Esophagus muscularis mucosa (tissue), 4 donors: ENCODE measurements around the gene SNRNP35.

Experiments
- EP300 ChIP-seq: sonication (generic); formaldehyde crosslinking; IDR thresholded peaks from one replicate; pipeline ENCODE4 v1.6.1; 2017; ENCODE audit warnings: antibody characterized with exemption
- POLR2A ChIP-seq: fragments of 450-650 bp; IDR thresholded peaks from one replicate; pipeline ENCODE4 v1.6.1; 2017; ENCODE audit warnings: antibody characterized with exemption, moderate library complexity, mild to moderate bottlenecking, low read depth
- POLR2AphosphoS5 ChIP-seq, 2 donors: sonication (generic); formaldehyde crosslinking; IDR thresholded peaks; one replicate each; pipeline ENCODE4 v1.6.1; 2017; ENCODE audit warnings: antibody characterized with exemption in 2 of 2
- TF ChIP-seq, protein P1 (sequence below), 3 experiments: fragments of 200-600 bp in 2 of 3; fragments of 450-650 bp in 1 of 3; sonication (generic) in 2 of 3; IDR thresholded peaks; one replicate each; pipeline ENCODE4 v1.5.1; 2017 to 2019; ENCODE audit warnings: antibody characterized with exemption in 3 of 3, mild to moderate bottlenecking in 2 of 3, moderate library complexity in 1 of 3

DNA sequence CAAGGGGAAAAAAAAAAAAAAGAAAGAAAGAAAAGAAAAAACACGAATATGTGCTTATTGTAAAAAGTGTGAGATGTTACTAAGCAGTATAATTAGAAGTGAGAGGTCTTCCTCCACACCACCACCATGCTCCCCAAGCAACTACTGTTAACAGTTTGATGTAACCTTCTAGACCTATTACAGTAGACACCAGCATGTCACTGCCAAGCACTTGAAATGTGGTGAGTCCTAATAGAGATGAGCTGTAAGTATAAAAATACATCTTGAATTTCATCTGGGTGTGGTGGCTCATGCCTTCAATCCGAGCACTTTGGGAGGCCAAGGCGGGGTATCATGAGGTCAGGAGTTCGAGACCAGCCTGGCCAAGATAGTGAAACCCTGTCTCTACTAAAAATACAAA is 8.1 kb upstream of the SNRNP35 start:
- TF ChIP-seq, protein P1, sequence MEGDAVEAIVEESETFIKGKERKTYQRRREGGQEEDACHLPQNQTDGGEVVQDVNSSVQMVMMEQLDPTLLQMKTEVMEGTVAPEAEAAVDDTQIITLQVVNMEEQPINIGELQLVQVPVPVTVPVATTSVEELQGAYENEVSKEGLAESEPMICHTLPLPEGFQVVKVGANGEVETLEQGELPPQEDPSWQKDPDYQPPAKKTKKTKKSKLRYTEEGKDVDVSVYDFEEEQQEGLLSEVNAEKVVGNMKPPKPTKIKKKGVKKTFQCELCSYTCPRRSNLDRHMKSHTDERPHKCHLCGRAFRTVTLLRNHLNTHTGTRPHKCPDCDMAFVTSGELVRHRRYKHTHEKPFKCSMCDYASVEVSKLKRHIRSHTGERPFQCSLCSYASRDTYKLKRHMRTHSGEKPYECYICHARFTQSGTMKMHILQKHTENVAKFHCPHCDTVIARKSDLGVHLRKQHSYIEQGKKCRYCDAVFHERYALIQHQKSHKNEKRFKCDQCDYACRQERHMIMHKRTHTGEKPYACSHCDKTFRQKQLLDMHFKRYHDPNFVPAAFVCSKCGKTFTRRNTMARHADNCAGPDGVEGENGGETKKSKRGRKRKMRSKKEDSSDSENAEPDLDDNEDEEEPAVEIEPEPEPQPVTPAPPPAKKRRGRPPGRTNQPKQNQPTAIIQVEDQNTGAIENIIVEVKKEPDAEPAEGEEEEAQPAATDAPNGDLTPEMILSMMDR (IDR thresholded peaks at IDR 0.05) = no peak
- TF ChIP-seq POLR2A (no peak), EP300 (no peak), POLR2AphosphoS5 (IDR thresholded peaks at IDR 0.05) (no peak)
